ENCODE data around the gene MPP2.
A peak's percentile ranks its signal among the peaks of the same experiment; 100 is the strongest.
"Not testable (repeated sequence)": the region's sequence is repeated elsewhere in the genome, so short reads cannot be mapped to it uniquely, and the experiment has no call there.

The MPP2 gene

GRCh38 chr17:43878260-43879175 lies 28.8 kb downstream of the MPP2 start:
- DNase-seq (ENCODE audit: insufficient read length, low spot score) = peak; percentile 98
- FAIRE-seq = peak; percentile 97

GRCh38 chr17:43877451-43878155 lies 29.7 kb downstream of the MPP2 start:
- FAIRE-seq (peak; percentile 57), DNase-seq (ENCODE audit: insufficient read length, low spot score) (no peak)

- no peak for DNase-seq (ENCODE audit: insufficient read length, low spot score)
- no peak for FAIRE-seq
Measured at GRCh38 chr17:43877031-43877430, 30.3 kb downstream of the MPP2 start.

- FAIRE-seq (no peak), DNase-seq (ENCODE audit: insufficient read length, low spot score) (no peak)
Measured at GRCh38 chr17:43875476-43876147, 31.7 kb downstream of the MPP2 start.

- no peak for DNase-seq (ENCODE audit: insufficient read length, low spot score)
- FAIRE-seq = no peak
Measured at GRCh38 chr17:43874293-43874692, 33.0 kb downstream of the MPP2 start.

- DNase-seq (ENCODE audit: insufficient read length, low spot score) (no peak), FAIRE-seq (no peak)
Measured at GRCh38 chr17:43873815-43874214, 33.5 kb downstream of the MPP2 start.

GRCh38 chr17:43873091-43873490 lies 34.2 kb downstream of the MPP2 start:
- no peak for DNase-seq (ENCODE audit: insufficient read length, low spot score)
- no peak for FAIRE-seq

- no peak for FAIRE-seq
- DNase-seq (ENCODE audit: insufficient read length, low spot score) = no peak
Measured at GRCh38 chr17:43871946-43872690, 35.2 kb downstream of the MPP2 start.

- DNase-seq (ENCODE audit: insufficient read length, low spot score); FAIRE-seq: not testable (repeated sequence)
Measured at GRCh38 chr17:43869031-43869430, 38.3 kb downstream of the MPP2 start.

GRCh38 chr17:43868226-43868994 lies 38.9 kb downstream of the MPP2 start:
- FAIRE-seq (peak; percentile 23), DNase-seq (ENCODE audit: insufficient read length, low spot score) (no peak)

- FAIRE-seq (peak; percentile 40), DNase-seq (ENCODE audit: insufficient read length, low spot score) (peak; percentile 52)
Measured at GRCh38 chr17:43864161-43864984, 43.0 kb downstream of the MPP2 start.

GRCh38 chr17:43861960-43862359 lies 45.4 kb downstream of the MPP2 start:
- DNase-seq (ENCODE audit: insufficient read length, low spot score) = no peak
- no peak for FAIRE-seq

GRCh38 chr17:43860927-43861622 lies 46.3 kb downstream of the MPP2 start:
- FAIRE-seq = no peak
- no peak for DNase-seq (ENCODE audit: insufficient read length, low spot score)

- DNase-seq (ENCODE audit: insufficient read length, low spot score) = no peak
Measured at GRCh38 chr17:43860077-43860725, 47.1 kb downstream of the MPP2 start.

GRCh38 chr17:43857957-43858600 lies 49.3 kb downstream of the MPP2 start:
- FAIRE-seq (no peak), DNase-seq (ENCODE audit: insufficient read length, low spot score) (no peak)

More at GRCh38 chr17:43860077-43860725, 47.1 kb downstream of the MPP2 start:
- FAIRE-seq = no peak

- no peak for FAIRE-seq
Measured at GRCh38 chr17:43857141-43857540, 50.2 kb downstream of the MPP2 start.

GRCh38 chr17:43856141-43856540 lies 51.2 kb downstream of the MPP2 start:
- DNase-seq (ENCODE audit: insufficient read length, low spot score) = no peak
- no peak for FAIRE-seq

More at GRCh38 chr17:43857141-43857540, 50.2 kb downstream of the MPP2 start:
- no peak for DNase-seq (ENCODE audit: insufficient read length, low spot score)

Data from HTR-8/SVneo (cell line).